ENCODE measurements around the gene SULT1B1. TPM values are rescaled to one million over a fixed set of nuclear protein-coding genes. Genes with fewer than 3 reads are reported as not detected.

The SULT1B1 gene
- total and polyA plus RNA-seq, 10 of the 15 experiments (the other 5 are each of a cell fraction or from before 2014, with no cell fraction given), result 0.01 to 0.05 (median 0.01) TPM; not detected in 7

GRCh38 chr4:69749771-69750170 lies 10.6 kb downstream of the SULT1B1 start:
- intact Hi-C loops (cut with micrococcal nuclease; ENCODE audit: unreplicated experiment) (no loop called here), in situ Hi-C loops (cut with MboI) (no loop called here)
- no peak overlapping the region for H3K9ac ChIP-seq (ENCODE audit: control insufficient read depth, insufficient read depth, low read length)
- no peaks in the 10 kb centered on the region for H4K20me1 ChIP-seq (ENCODE audit: control insufficient read depth, insufficient read depth)
- H3K4me1 ChIP-seq (ENCODE audit: control insufficient read depth, insufficient read depth, low read length), result no peaks in the 10 kb centered on the region
- no peak overlapping the region for H3K27ac ChIP-seq (ENCODE audit: control insufficient read depth, insufficient read depth)
- H2AFZ ChIP-seq (ENCODE audit: control insufficient read depth, low read depth, low read length), result no peak overlapping the region
- 40% methylated on average over 2 of the region's 2 CpGs for WGBS (ENCODE audit: insufficient coverage, insufficient replicate concordance, low lambda C conversion rate, missing lambda C conversion rate)
- no peaks in the 10 kb centered on the region; a peak in 1 of 4 replicates for H3K27me3 ChIP-seq (replicated peaks in 1 of 2; ENCODE audit: control insufficient read depth in 2 of 2, insufficient read depth in 2 of 2, low read length in 1 of 2)
- ChIA-PET SMC1A (ENCODE audit: uncharacterized antibody, unreplicated experiment) (no interaction called here), RAD21 (ENCODE audit: unreplicated experiment) (no interaction called here), POLR2A (no interaction called here), CTCF (no interaction called here)
- H3K79me2 ChIP-seq (ENCODE audit: control insufficient read depth, insufficient read depth, low read length), result no peaks in the 10 kb centered on the region
- H3K4me2 ChIP-seq (ENCODE audit: control insufficient read depth, insufficient read depth), result no peak overlapping the region
- no peaks in the 10 kb centered on the region for H3K9me3 ChIP-seq (replicated peaks; ENCODE audit: control insufficient read depth, insufficient read depth, low read length)
- H3K36me3 ChIP-seq (ENCODE audit: control insufficient read depth in 2 of 2, insufficient read depth in 2 of 2, low read length in 1 of 2), result no peaks in the 10 kb centered on the region
- ATAC-seq (no peak), DNase-seq (ENCODE audit: low read depth, low spot score) (no peak), FAIRE-seq (no peak)
- H3K4me3 ChIP-seq, result no peak overlapping the region
- BruUV-seq (replicated peaks), result no TSS peak
- no peak for TF ChIP-seq RUNX3 (IDR thresholded peaks at IDR 0.05; ENCODE audit: low read length)
- TF ChIP-seq BCLAF1 (IDR thresholded peaks at IDR 0.05), result no peak
- no peak for TF ChIP-seq MXI1 (IDR thresholded peaks at IDR 0.05; ENCODE audit: low read depth, low read length)
- no peak for TF ChIP-seq ZNF24 (IDR thresholded peaks at IDR 0.05)
- no peak for TF ChIP-seq LARP7 (IDR thresholded peaks at IDR 0.05)
- no peak for TF ChIP-seq SMARCA5 (IDR thresholded peaks at IDR 0.05)
- no peak for TF ChIP-seq SIX5 (IDR thresholded peaks at IDR 0.05; ENCODE audit: low read depth, low read length, severe bottlenecking)
- TF ChIP-seq ZNF207 (IDR thresholded peaks at IDR 0.05; ENCODE audit: borderline replicate concordance), result no peak
